ENCODE measurements around the gene PCDHGA4. TPM values are rescaled to one million over a fixed set of nuclear protein-coding genes. Genes with fewer than 3 reads are reported as not detected.
A peak's percentile ranks its signal among the peaks of the same experiment; 100 is the strongest.

PCDHGA4 gene
- polyA plus RNA-seq, 3 donors: 0.03 TPM; not detected in 2

DNA sequence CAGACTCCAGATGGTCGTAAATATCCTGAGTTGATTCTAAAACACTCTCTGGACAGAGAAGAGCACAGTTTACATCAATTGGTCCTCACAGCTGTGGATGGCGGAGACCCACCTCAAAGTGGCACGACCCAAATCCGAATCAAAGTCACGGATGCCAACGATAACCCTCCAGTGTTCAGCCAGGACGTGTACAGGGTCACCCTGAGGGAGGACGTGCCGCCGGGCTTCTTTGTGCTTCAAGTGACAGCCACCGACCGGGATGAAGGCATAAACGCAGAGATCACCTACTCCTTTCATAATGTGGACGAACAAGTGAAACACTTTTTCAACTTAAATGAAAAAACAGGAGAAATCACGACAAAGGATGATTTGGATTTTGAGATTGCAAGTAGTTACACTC is 5.9 kb downstream of the PCDHGA4 start:
- peaks cover 52 to 72% (median 71%) of the 10 kb centered on the region in 3 donors for H3K27me3 Mint-ChIP-seq (ENCODE audit: low read depth in 3 of 3)
- H3K9me3 ChIP-seq (replicated peaks in 1 of 2; ENCODE audit: control insufficient read depth in 1 of 2, insufficient read depth in 1 of 2, low read length in 2 of 2): peaks cover 58 to 79% of the 10 kb centered on the region in 2 donors
- H3K4me1 Mint-ChIP-seq: peaks cover 2% of the 10 kb centered on the region
- no peak for DNase-seq
- TF ChIP-seq, protein P1, sequence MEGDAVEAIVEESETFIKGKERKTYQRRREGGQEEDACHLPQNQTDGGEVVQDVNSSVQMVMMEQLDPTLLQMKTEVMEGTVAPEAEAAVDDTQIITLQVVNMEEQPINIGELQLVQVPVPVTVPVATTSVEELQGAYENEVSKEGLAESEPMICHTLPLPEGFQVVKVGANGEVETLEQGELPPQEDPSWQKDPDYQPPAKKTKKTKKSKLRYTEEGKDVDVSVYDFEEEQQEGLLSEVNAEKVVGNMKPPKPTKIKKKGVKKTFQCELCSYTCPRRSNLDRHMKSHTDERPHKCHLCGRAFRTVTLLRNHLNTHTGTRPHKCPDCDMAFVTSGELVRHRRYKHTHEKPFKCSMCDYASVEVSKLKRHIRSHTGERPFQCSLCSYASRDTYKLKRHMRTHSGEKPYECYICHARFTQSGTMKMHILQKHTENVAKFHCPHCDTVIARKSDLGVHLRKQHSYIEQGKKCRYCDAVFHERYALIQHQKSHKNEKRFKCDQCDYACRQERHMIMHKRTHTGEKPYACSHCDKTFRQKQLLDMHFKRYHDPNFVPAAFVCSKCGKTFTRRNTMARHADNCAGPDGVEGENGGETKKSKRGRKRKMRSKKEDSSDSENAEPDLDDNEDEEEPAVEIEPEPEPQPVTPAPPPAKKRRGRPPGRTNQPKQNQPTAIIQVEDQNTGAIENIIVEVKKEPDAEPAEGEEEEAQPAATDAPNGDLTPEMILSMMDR (IDR thresholded peaks at IDR 0.05): no peak
- H3K4me3 Mint-ChIP-seq: peak overlapping the region in 1 of 2 donors; percentile 85
- H3K36me3 ChIP-seq (replicated peaks in 1 of 2; ENCODE audit: control insufficient read depth in 1 of 2, insufficient read depth in 2 of 2, low read length in 2 of 2): no peaks in the 10 kb centered on the region
- H2AFZ ChIP-seq (ENCODE audit: insufficient read depth, low read depth, low read length, poor library complexity, severe bottlenecking): no peak overlapping the region
- H3K36me3 Mint-ChIP-seq: peaks cover 12 to 18% of the 10 kb centered on the region in 2 donors
- no peak overlapping the region for H3K4me2 ChIP-seq (replicated peaks; ENCODE audit: extremely low read depth, low read length, poor library complexity, severe bottlenecking)
- WGBS (ENCODE audit: insufficient coverage): 43% methylated on average over 12 of the region's 15 CpGs
- no peaks in the 10 kb centered on the region for H3K4me1 ChIP-seq (ENCODE audit: control insufficient read depth in 1 of 2, insufficient read depth in 2 of 2, low read length in 2 of 2)
- H3K79me2 ChIP-seq (ENCODE audit: insufficient read depth, low read length): no peaks in the 10 kb centered on the region
- H4K20me1 ChIP-seq (ENCODE audit: insufficient read depth, low read length): no peaks in the 10 kb centered on the region
- H3K4me3 ChIP-seq (replicated peaks in 1 of 3; ENCODE audit: low read depth in 2 of 3, low read length in 3 of 3): no peak overlapping the region
- intact Hi-C loops (cut with micrococcal nuclease): no loop called here
- H3K27ac Mint-ChIP-seq: peak overlapping the region in 1 of 7 donors; percentile 57
- peaks cover 51 to 91% of the 10 kb centered on the region in 2 donors for H3K27me3 ChIP-seq (ENCODE audit: control insufficient read depth in 2 of 2, insufficient read depth in 2 of 2, low read length in 2 of 2)
- no peak overlapping the region for H3K27ac ChIP-seq (ENCODE audit: low read depth in 1 of 2, low read length in 2 of 2)
- H3K9ac ChIP-seq (ENCODE audit: insufficient read depth, low read length, poor library complexity, severe bottlenecking): no peak overlapping the region
- peaks cover 40 to 86% (median 73%) of the 10 kb centered on the region in 7 donors for H3K9me3 Mint-ChIP-seq

DNA sequence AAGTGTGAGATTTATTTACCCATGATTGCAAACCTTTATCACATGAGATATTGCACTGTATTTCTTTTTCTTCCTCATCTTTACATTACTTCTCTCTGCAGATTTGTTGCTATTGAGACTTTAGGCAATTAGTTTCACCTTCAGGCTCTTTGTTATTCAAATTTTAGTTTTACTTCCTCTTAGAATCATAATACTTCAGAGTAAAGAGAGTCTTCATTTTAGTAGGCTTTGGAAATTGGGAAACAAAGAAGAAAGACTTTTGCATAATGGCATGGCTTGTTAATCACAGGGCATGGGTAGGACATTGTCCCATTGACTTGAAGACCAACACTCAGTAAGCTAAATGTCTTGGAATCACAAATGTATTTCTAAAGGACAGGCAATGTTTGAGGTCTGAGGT is 7.9 kb downstream of the PCDHGA4 start:
- intact Hi-C loops (cut with micrococcal nuclease): no loop called here
- Mint-ChIP-seq H3K27me3 (ENCODE audit: low read depth in 3 of 3) (peaks cover 67 to 73% (median 68%) of the 10 kb centered on the region in 3 donors), H3K27ac (no peak overlapping the region), H3K4me1 (peaks cover 2% of the 10 kb centered on the region), H3K36me3 (peaks cover 16 to 20% of the 10 kb centered on the region in 2 donors), H3K9me3 (peaks cover 43 to 82% (median 73%) of the 10 kb centered on the region in 7 donors), H3K4me3 (peak overlapping the region in 1 of 2 donors; percentile 83)
- no peak overlapping the region for H2AFZ ChIP-seq (ENCODE audit: insufficient read depth, low read depth, low read length, poor library complexity, severe bottlenecking)
- H3K4me3 ChIP-seq (replicated peaks in 1 of 3; ENCODE audit: low read depth in 2 of 3, low read length in 3 of 3): no peak overlapping the region
- TF ChIP-seq, protein P1 (IDR thresholded peaks at IDR 0.05): no peak
- no peaks in the 10 kb centered on the region for H3K4me1 ChIP-seq (ENCODE audit: control insufficient read depth in 1 of 2, insufficient read depth in 2 of 2, low read length in 2 of 2)
- H3K27ac ChIP-seq (ENCODE audit: low read depth in 1 of 2, low read length in 2 of 2): no peak overlapping the region
- H3K4me2 ChIP-seq (replicated peaks; ENCODE audit: extremely low read depth, low read length, poor library complexity, severe bottlenecking): no peak overlapping the region
- DNase-seq: no peak
- peaks cover 55 to 72% of the 10 kb centered on the region in 2 donors for H3K9me3 ChIP-seq (replicated peaks in 1 of 2; ENCODE audit: control insufficient read depth in 1 of 2, insufficient read depth in 1 of 2, low read length in 2 of 2)
- no peaks in the 10 kb centered on the region for H3K79me2 ChIP-seq (ENCODE audit: insufficient read depth, low read length)
- no peaks in the 10 kb centered on the region for H3K36me3 ChIP-seq (replicated peaks in 1 of 2; ENCODE audit: control insufficient read depth in 1 of 2, insufficient read depth in 2 of 2, low read length in 2 of 2)
- H3K9ac ChIP-seq (ENCODE audit: insufficient read depth, low read length, poor library complexity, severe bottlenecking): no peak overlapping the region
- H3K27me3 ChIP-seq (ENCODE audit: control insufficient read depth in 2 of 2, insufficient read depth in 2 of 2, low read length in 2 of 2): peaks cover 53 to 93% of the 10 kb centered on the region in 2 donors
- H4K20me1 ChIP-seq (ENCODE audit: insufficient read depth, low read length): no peaks in the 10 kb centered on the region
